Suppressor macrophage treated with lipopolysaccharide for 1 hour (primary cell): ENCODE results near the gene SEC14L1.
A peak's percentile ranks its signal among the peaks of the same experiment; 100 is the strongest.
"Not testable (repeated sequence)": the region's sequence is repeated elsewhere in the genome, so short reads cannot be mapped to it uniquely, and the experiment has no call there.

Experiments used
- DNase-seq, 3 donors: peaks; one replicate each; pipeline ENCODE4 v3.0.0-alpha.2; 2020 to 2022

Gene SEC14L1

GRCh38 chr17:77140878-77141767 lies at the start of gene SEC14L1:
Gene SEC14L1, plus strand, starts transcription at chr17:77140969. Its CDS starts 2,628 bp downstream, at chr17:77143597.
- peak; percentile 41 to 56 (median 43) for DNase-seq

DNA sequence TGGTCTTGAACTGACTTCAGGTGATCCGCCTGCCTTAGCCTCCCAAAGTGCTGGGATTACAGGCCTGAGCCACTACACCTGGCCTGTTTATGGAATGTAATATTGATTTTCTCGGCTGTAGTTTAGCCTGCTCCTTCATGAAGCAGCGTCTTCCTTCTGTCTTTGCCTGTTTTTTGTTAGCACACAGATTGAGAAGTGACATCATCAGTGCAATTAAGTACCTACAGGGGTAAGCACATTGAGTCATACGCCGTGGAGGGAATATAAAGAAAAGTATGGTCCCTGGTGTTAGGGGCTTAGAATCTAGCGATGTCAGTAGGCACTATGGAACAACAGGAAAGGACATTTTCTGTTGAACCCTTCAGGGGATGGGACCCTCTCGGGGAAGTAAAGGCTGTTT lies 48.7 kb upstream of the SEC14L1 start:
- no peak for DNase-seq

DNA sequence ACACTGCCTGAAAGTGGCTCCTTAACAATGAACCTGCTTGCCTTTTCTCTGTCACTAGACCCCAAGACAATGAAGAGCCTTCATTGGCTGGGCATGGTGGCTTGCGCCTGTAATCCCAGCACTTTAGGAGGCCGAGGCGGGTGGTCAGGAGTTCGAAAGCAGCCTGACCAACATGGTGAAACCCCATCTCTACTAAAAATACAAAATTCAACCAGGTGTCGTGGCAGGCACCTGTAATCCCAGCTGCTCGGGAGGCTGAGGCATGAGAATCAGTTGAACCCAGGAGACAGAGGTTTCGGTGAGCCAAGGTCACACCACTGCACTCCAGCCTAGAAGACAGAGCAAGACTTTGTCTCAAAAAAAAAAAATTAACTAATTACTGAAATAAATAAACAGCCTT lies 45.3 kb upstream of the SEC14L1 start:
- DNase-seq = no peak

- peak; percentile 52 to 74 (median 73) for DNase-seq
Measured at GRCh38 chr17:77096570-77097214, 44.1 kb upstream of the SEC14L1 start.

- no peak for DNase-seq
Measured at GRCh38 chr17:77097631-77098180, 43.1 kb upstream of the SEC14L1 start.

DNA sequence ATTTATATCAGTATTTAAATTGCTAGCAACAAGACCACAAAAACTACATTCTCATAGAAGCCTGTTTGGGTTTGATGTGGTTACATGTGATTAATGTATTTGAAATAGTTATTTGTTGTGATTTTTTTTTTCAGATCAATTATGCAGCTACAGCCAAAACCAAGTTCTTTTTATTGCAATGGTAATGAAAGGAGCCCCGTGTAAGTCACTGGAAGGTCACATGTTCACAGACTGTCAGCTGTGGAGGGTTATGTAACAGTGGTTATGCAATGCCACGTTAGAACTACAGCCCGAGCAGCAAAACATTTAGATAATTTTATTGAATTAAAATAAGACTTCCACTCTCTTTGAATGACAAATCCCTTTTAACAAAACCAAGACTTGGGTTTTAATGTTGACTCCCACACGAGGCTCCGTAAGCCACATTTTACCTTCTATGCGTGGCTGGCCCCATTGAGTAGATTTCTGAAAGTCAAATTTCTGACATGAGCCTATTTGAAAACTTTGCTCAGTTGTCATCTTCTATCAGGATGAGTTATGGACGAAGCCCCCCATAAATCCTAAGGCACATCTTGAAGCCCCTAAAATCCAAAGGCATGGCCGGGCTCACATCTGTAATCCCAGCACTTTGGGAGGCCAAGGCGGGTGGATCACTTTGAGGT lies 41.8 kb upstream of the SEC14L1 start:
- DNase-seq = peak; percentile 81 to 92 (median 87)

DNA sequence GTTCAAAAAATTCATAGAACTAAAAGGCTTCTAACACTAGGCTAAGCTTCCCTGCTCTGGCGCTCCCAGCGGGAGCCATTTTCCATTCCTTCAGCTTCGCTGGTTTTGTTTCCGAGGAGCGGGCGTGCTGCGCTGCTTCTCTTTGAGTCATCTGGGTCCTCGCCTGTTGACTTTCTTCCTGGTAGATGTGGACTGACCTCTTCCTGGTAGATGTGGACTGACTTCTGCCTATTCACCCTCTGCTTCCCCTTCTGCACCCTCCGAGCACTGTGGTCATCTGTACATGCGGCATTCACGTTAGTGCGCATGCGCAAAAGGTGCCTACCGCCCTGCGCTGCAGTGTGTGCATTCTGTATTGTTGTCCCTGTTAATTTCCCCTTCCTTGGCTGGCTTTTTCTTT lies 40.8 kb upstream of the SEC14L1 start:
- peak; percentile 95 to 97 (median 95) for DNase-seq

- no peak for DNase-seq
Measured at GRCh38 chr17:77101521-77102410, 39.0 kb upstream of the SEC14L1 start.

DNA sequence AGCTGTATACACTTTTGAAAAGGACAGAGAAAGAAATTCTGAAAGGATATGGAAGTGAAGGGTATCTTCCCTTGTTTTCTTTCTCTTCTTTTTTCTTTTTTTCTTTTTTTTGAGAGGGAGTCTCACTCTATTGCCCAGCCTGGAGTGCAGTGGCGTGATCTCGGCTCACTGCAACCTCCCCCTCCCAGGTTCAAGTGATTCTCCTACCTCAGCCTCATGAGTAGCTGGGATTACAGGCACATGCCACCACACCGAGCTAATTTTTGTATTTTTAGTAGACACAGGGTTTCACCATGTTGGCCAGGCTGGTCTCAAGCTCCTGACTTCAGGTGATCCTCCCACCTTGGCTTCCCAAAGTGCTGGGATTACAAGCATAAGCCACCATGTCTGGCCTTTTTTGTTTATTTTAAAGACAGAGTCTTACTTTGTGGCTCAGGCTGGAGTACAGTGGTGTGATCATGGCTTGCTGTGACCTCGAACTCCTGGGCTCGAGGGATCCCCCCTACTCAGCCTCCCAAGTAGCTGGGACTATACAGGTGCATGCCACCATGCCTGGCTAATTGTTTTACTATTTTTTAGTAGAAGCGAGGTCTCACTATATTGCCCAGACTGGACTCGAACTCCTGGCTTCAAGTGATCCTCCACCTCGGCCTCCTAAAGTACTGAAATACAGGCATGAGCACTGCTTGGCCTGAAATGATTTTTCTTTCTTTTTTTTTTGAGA lies 38.2 kb upstream of the SEC14L1 start:
- DNase-seq = not testable (repeated sequence)

DNA sequence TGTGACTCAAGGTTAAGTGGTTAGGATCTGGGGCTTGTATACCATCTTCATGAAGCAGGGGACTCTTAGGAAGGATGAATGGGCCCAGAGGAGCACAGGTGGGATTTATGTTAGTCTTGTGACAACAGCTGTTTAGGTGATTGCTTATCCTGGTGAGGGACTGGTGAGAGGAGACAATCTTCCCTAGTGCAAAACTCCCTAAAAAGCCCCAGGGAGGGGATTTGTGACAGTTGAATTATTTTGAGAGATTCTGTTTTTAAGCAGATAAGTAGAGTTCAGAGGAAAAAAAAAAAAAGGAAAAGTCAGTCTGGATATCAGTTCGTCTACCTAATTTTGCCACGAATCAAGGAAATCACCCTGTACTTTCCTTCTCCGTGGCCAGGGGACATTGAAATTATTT lies 35.1 kb upstream of the SEC14L1 start:
- DNase-seq = no peak

- no peak for DNase-seq
Measured at GRCh38 chr17:77106874-77107358, 33.9 kb upstream of the SEC14L1 start.

- DNase-seq = no peak
Measured at GRCh38 chr17:77107506-77108433, 33.0 kb upstream of the SEC14L1 start.

DNA sequence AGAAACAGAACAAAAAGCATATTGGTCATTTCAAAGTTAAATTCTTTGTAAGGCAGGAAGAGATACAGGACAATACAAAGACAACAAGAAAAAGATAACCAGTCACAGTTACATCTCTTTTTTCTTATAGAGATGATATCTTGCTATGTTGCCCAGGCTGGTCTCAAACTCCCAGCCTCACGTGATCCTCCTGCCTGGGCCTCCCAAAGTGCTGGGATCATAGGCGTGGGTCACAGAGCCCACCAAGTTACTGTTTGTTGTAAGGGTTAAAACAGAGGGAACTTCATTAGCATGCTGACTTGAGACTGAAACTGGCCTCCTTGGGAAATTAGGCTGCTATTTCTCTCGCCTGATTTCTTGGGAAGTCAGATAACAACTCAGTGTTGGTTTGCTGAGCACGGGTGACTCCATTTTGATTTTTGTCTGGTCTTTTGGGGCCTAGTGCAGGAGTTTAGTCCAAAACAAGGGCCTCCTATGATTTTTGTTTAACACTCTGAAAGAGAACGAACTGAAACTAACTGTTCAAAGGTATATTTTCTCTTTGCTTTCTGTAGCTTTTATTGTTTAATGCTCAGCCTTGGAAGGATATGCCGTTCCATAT lies 31.5 kb upstream of the SEC14L1 start:
- no peak for DNase-seq

- DNase-seq = peak in 2 of 3 donors; percentile 42 to 47
Measured at GRCh38 chr17:77109764-77110359, 30.9 kb upstream of the SEC14L1 start.

DNA sequence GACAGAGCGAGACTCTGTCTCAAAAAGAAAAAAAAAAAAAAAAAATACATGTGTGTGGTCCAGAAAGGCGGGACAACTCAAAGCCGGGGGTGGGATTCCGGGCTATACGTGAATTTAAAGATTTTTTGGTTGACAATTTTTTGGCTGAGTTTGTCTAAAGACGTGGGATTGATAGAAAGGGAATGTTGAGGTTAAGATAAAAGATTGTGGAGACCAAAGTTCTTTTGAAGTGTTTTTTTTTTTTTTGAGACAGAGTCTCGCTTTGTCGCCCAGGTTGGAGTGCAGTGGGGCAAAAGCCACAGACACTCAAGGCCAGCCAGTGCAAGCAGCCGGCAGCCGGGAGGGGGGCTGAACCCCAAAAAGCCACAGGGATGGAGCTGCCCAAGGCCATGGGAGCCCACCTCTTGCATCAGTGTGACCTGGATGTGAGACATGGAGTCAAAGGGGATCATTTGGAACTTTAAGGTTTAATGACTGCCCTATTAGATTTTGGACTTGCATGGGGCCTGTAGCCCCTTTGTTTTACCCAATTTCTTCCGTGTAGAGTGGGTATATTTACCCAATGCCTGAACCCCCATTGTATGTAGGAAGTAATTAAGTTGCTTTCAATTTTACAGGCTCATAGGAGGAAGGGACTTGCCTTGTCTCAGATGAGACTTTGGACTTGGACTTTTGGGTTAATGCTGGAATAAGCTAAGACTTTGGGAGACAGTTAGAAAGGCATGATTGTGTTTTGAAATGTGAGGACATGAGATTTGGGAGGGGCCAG lies 29.4 kb upstream of the SEC14L1 start:
- DNase-seq = not testable (repeated sequence)

GRCh38 chr17:77111934-77112296 lies 28.9 kb upstream of the SEC14L1 start:
- DNase-seq = peak; percentile 70 to 74 (median 73)

DNA sequence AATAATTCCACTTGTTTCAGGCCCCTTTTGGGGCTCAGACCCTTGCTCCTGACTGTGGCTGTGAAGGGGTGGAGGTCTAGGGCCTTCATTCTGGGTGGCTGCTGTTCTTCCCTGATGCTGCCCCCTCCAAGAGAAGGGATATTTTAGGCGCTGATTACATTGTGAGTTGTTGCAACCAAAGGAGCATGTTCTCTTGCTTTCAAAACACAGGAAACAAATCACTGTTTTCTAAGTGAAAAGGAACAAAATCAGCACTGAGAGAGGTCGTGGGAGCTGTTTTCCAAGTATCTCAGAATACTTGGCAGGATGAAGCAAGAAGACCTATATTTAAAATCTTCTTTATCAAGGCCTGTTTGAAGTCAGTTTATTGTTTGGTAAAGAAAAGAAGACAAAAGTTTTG lies 25.3 kb upstream of the SEC14L1 start:
- peak in 1 of 3 donors; percentile 37 for DNase-seq

DNA sequence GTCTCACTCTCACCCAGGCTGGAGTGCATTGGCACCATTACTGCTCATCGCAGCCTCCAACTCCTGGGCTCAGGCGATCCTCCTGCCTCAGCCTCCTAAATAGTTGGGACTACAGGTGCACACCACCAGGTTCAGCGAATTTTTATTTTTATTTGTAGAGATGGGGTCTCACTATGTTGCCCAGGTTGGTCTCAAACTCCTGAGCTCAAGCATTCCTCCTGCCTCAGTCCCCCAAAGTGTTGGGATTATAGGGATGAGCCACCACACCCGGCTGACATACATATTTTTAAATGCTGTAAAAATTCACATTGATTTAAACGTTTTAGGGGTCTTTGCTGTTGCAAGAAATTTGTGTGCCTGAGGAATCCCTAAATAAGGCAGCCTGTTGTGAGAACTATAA lies 24.8 kb upstream of the SEC14L1 start:
- no peak for DNase-seq
